ENCODE measurements around the gene KCNC3.

- no peak for TF ChIP-seq CTCF (IDR thresholded peaks at IDR 0.05)
- no peak for TF ChIP-seq EP300 (IDR thresholded peaks at IDR 0.05)
- no peak for TF ChIP-seq POLR2AphosphoS5 (IDR thresholded peaks at IDR 0.05)
These were observed 49.1 kb downstream of the KCNC3 start for GRCh38 chr19:50280074-50280473.
